Mesenchymal stem cell (in vitro differentiated cells and primary cell): ENCODE results near the gene NPFF. TPM values are rescaled to one million over a fixed set of nuclear protein-coding genes. Genes with fewer than 3 reads are reported as not detected.

Source experiments
- DNase-seq: peaks from one replicate; pipeline ENCODE4 v3.0.0-alpha.2; 2013
- H2AFZ ChIP-seq: one replicate; pipeline ENCODE4 v1.6.1; 2013; ENCODE audit warnings: low read depth, mild to moderate bottlenecking, control low read depth, inconsistent platforms, low read length, moderate library complexity
- H2AK5ac ChIP-seq: 2 replicates; pipeline ENCODE4 v1.6.1; 2013; ENCODE audit warnings: low read length, moderate library complexity, mild to moderate bottlenecking, inconsistent platforms; ENCODE audit not compliant: severe bottlenecking
- H2BK120ac ChIP-seq: one replicate; pipeline ENCODE4 v1.6.1; 2013; ENCODE audit warnings: low read depth, mild to moderate bottlenecking, inconsistent platforms, low read length, moderate library complexity
- H2BK12ac ChIP-seq, 2 experiments: one replicate each; pipeline ENCODE4 v1.6.1; 2013; ENCODE audit warnings: inconsistent platforms in 2 of 2, low read length in 2 of 2, mild to moderate bottlenecking in 2 of 2, moderate library complexity in 2 of 2, control low read depth in 1 of 2
- H2BK15ac ChIP-seq: one replicate; pipeline ENCODE4 v1.6.1; 2013; ENCODE audit warnings: mild to moderate bottlenecking, low read depth, inconsistent platforms; ENCODE audit not compliant: poor library complexity, severe bottlenecking
- H2BK5ac ChIP-seq: 2 replicates; pipeline ENCODE4 v1.6.1; 2013; ENCODE audit warnings: low read depth, mild to moderate bottlenecking, low read length, control low read depth, inconsistent platforms; ENCODE audit not compliant: poor library complexity, severe bottlenecking
- H3K14ac ChIP-seq, 2 experiments: one replicate each; pipeline ENCODE4 v1.6.1; 2013; ENCODE audit warnings: inconsistent platforms in 2 of 2, low read length in 2 of 2, control low read depth in 1 of 2, mild to moderate bottlenecking in 1 of 2, moderate library complexity in 1 of 2
- H3K18ac ChIP-seq, 2 experiments: one replicate each; pipeline ENCODE4 v1.6.1; 2013; ENCODE audit warnings: inconsistent platforms in 2 of 2, low read length in 2 of 2, control low read depth in 1 of 2, low read depth in 1 of 2, mild to moderate bottlenecking in 1 of 2
- H3K23ac ChIP-seq, 2 experiments: one replicate each; pipeline ENCODE4 v1.6.1; 2013; ENCODE audit warnings: inconsistent platforms in 2 of 2, low read length in 2 of 2, mild to moderate bottlenecking in 2 of 2, moderate library complexity in 2 of 2, control low read depth in 1 of 2
- H3K27ac ChIP-seq: 2 replicates; pipeline ENCODE4 v1.5.1; 2013; ENCODE audit warnings: mild to moderate bottlenecking, moderate library complexity, low read length, control low read depth, inconsistent platforms; ENCODE audit not compliant: poor library complexity, severe bottlenecking
- H3K27me3 ChIP-seq, 2 experiments: 2 replicates each; pipeline versions ENCODE4 v1.6.1 to v1.7.0; 2013; ENCODE audit warnings: low read length in 2 of 2, mild to moderate bottlenecking in 2 of 2, moderate library complexity in 2 of 2, control low read depth in 1 of 2, inconsistent platforms in 1 of 2; ENCODE audit not compliant: control insufficient read depth in 1 of 2, insufficient read depth in 1 of 2
- H3K36me3 ChIP-seq, 2 experiments: 2 replicates each; pipeline versions ENCODE4 v1.6.1 to v1.7.0; 2013; ENCODE audit warnings: low read length in 2 of 2, control low read depth in 1 of 2, inconsistent platforms in 1 of 2, low read depth in 1 of 2, mild to moderate bottlenecking in 1 of 2; ENCODE audit not compliant: insufficient read depth in 2 of 2, control insufficient read depth in 1 of 2
- H3K4ac ChIP-seq, 2 experiments: one replicate each; pipeline ENCODE4 v1.6.1; 2013; ENCODE audit warnings: inconsistent platforms in 2 of 2, low read length in 2 of 2, mild to moderate bottlenecking in 2 of 2, moderate library complexity in 2 of 2, control low read depth in 1 of 2, low read depth in 1 of 2
- H3K4me1 ChIP-seq: 2 replicates; pipeline ENCODE4 v1.6.1; 2013; ENCODE audit warnings: low read depth, low read length, control low read depth; ENCODE audit not compliant: control insufficient read depth, insufficient read depth
- H3K4me2 ChIP-seq: 2 replicates; pipeline ENCODE4 v1.6.1; 2013; ENCODE audit warnings: low read length, mild to moderate bottlenecking, inconsistent platforms; ENCODE audit not compliant: poor library complexity, severe bottlenecking
- H3K4me3 ChIP-seq, 2 experiments: 2 replicates each; pipeline versions ENCODE4 v1.5.1 to v1.7.0; 2013; ENCODE audit warnings: low read length in 2 of 2, mild to moderate bottlenecking in 2 of 2, control low read depth in 1 of 2, low read depth in 1 of 2; ENCODE audit not compliant: insufficient read depth in 1 of 2
- H3K79me1 ChIP-seq: replicated peaks from 2 replicates; pipeline ENCODE4 v1.6.1; 2013; ENCODE audit warnings: mild to moderate bottlenecking, control low read depth, low read length, inconsistent platforms; ENCODE audit not compliant: poor library complexity, severe bottlenecking
- H3K9ac ChIP-seq: 2 replicates; pipeline ENCODE4 v1.7.0; 2013; ENCODE audit warnings: mild to moderate bottlenecking, low read length, moderate library complexity
- H3K9me3 ChIP-seq: 2 replicates; pipeline ENCODE4 v1.7.0; 2013; ENCODE audit warnings: mild to moderate bottlenecking, low read length; ENCODE audit not compliant: control insufficient read depth
- H4K8ac ChIP-seq: one replicate; pipeline ENCODE4 v1.6.1; 2013; ENCODE audit warnings: inconsistent platforms, mild to moderate bottlenecking, low read length, moderate library complexity
- H4K91ac ChIP-seq: one replicate; pipeline ENCODE4 v1.6.1; 2013; ENCODE audit warnings: mild to moderate bottlenecking, low read length, inconsistent platforms
- WGBS: methylation state at CpG from one replicate; pipeline ENCODE4 v1.1.7; 2013; ENCODE audit warnings: mixed read lengths; 5-methylcytosine and 5-hydroxymethylcytosine counted together
- polyA plus RNA-seq, 2 experiments: library from polyadenylated mRNA; stranded (reverse); fragments of 200-250 nt; gene quantifications; one replicate each; pipeline ENCODE4 v1.2.3, GENCODE V29; 2013

The NPFF gene
- polyA plus RNA-seq (2013, experiment 1 of 2), result 0.25 TPM
- 0.67 TPM for polyA plus RNA-seq (2013, experiment 2 of 2)

GRCh38 chr12:53506881-53507602 is at the start of gene NPFF:
Gene NPFF (minus strand): TSS chr12:53507484. CDS start chr12:53507474, 10 bp downstream.
- peaks cover 70 to 71% of the 10 kb centered on the region in 2 experiments for H3K36me3 ChIP-seq
- no peak within 1 kb of the TSS for H2BK5ac ChIP-seq
- no peak within 1 kb of the TSS for H2AK5ac ChIP-seq
- no peak within 1 kb of the TSS for H3K27ac ChIP-seq
- no peaks in the 10 kb centered on the region for H3K9me3 ChIP-seq
- no peak within 1 kb of the TSS for H4K91ac ChIP-seq
- H3K23ac ChIP-seq, result no peak within 1 kb of the TSS
- no peak within 1 kb of the TSS for H3K4me3 ChIP-seq
- H2AFZ ChIP-seq, result no peak within 1 kb of the TSS
- H3K79me1 ChIP-seq, result peaks cover 31% of the 10 kb centered on the region
- H3K4me2 ChIP-seq, result no peak within 1 kb of the TSS
- H3K14ac ChIP-seq, result no peak within 1 kb of the TSS
- no peak within 1 kb of the TSS for H3K4ac ChIP-seq
- no peak for DNase-seq
- 98% methylated on average over 9 of the region's 9 CpGs for WGBS
- H3K27me3 ChIP-seq, result no peaks in the 10 kb centered on the region
- H2BK12ac ChIP-seq, result no peak within 1 kb of the TSS
- peaks cover 12% of the 10 kb centered on the region for H3K4me1 ChIP-seq
- no peak within 1 kb of the TSS for H3K18ac ChIP-seq
- no peak within 1 kb of the TSS for H4K8ac ChIP-seq
- no peak within 1 kb of the TSS for H2BK15ac ChIP-seq
- H3K9ac ChIP-seq, result peak within 1 kb of the TSS; percentile 51
- H2BK120ac ChIP-seq, result no peak within 1 kb of the TSS

- Histone ChIP-seq H3K27me3 (no peaks in the 10 kb centered on the region), H3K4me3 (no peak overlapping the region), H2AFZ (no peak overlapping the region), H3K4me2 (no peak overlapping the region), H3K23ac (no peak overlapping the region), H3K9ac (no peak overlapping the region), H3K4me1 (peaks cover 2% of the 10 kb centered on the region), H3K27ac (no peak overlapping the region), H3K18ac (no peak overlapping the region), H2BK120ac (no peak overlapping the region), H2BK12ac (no peak overlapping the region), H2BK15ac (no peak overlapping the region), H3K9me3 (no peaks in the 10 kb centered on the region), H2BK5ac (no peak overlapping the region), H3K14ac (no peak overlapping the region), H3K36me3 (peaks cover 21 to 49% of the 10 kb centered on the region in 2 experiments), H3K79me1 (peaks cover 30% of the 10 kb centered on the region), H3K4ac (no peak overlapping the region), H4K91ac (no peak overlapping the region), H2AK5ac (no peak overlapping the region), H4K8ac (no peak overlapping the region)
- WGBS, result 98% methylated on average over 13 of the region's 14 CpGs
- no peak for DNase-seq
Observed at GRCh38 chr12:53552361-53553327, 45.4 kb upstream of the NPFF start.

- H3K18ac ChIP-seq, result no peak overlapping the region
- no peak overlapping the region for H3K27ac ChIP-seq
- H3K9ac ChIP-seq, result no peak overlapping the region
- H2BK12ac ChIP-seq, result no peak overlapping the region
- peaks cover 2% of the 10 kb centered on the region for H3K4me1 ChIP-seq
- no peak overlapping the region for H3K14ac ChIP-seq
- H3K79me1 ChIP-seq, result peaks cover 29% of the 10 kb centered on the region
- no peak overlapping the region for H2BK15ac ChIP-seq
- H2AK5ac ChIP-seq, result no peak overlapping the region
- no peak overlapping the region for H2BK120ac ChIP-seq
- WGBS, result no CpG with 5 or more reads among the region's 2 CpGs
- H4K8ac ChIP-seq, result no peak overlapping the region
- no peak overlapping the region for H3K4me2 ChIP-seq
- no peak overlapping the region for H2AFZ ChIP-seq
- H3K4me3 ChIP-seq, result no peak overlapping the region
- H3K36me3 ChIP-seq, result peaks cover 21 to 52% of the 10 kb centered on the region in 2 experiments
- no peak overlapping the region for H3K23ac ChIP-seq
- no peaks in the 10 kb centered on the region for H3K27me3 ChIP-seq
- DNase-seq, result no peak
- no peak overlapping the region for H2BK5ac ChIP-seq
- H3K9me3 ChIP-seq, result no peaks in the 10 kb centered on the region
- no peak overlapping the region for H3K4ac ChIP-seq
- no peak overlapping the region for H4K91ac ChIP-seq
Observed at GRCh38 chr12:53551889-53552291, 44.6 kb upstream of the NPFF start.

DNA sequence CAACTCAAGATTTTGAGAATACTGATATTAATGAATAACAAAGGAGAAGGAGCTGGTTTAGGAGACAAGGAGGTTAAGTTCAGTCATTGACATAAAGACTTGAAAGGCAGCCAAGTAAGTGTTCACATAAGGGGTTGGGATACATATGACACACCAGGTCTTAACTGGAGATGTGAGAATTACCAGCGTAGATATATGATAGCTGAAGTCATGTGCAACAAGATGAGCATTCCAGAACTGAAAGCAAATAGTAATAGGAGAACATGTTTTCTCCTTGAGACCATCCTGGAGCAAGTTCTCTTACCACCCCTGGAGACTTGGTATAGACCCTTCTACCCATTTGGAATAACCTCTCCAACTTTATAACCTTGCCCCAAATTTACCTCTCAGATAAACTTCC is 43.3 kb upstream of the NPFF start:
- H2BK15ac ChIP-seq, result no peak overlapping the region
- no peak overlapping the region for H3K9ac ChIP-seq
- H3K79me1 ChIP-seq, result peaks cover 23% of the 10 kb centered on the region
- no peak overlapping the region for H4K8ac ChIP-seq
- no peak overlapping the region for H4K91ac ChIP-seq
- no peak overlapping the region for H2AK5ac ChIP-seq
- H3K4ac ChIP-seq, result no peak overlapping the region
- peak; percentile 14 for DNase-seq
- H3K27me3 ChIP-seq, result no peaks in the 10 kb centered on the region
- peaks cover 23 to 52% of the 10 kb centered on the region in 2 experiments for H3K36me3 ChIP-seq
- no peak overlapping the region for H2BK5ac ChIP-seq
- H3K23ac ChIP-seq, result no peak overlapping the region
- H3K4me3 ChIP-seq, result no peak overlapping the region
- H2BK12ac ChIP-seq, result no peak overlapping the region
- H3K4me1 ChIP-seq, result peaks cover 2% of the 10 kb centered on the region
- no peaks in the 10 kb centered on the region for H3K9me3 ChIP-seq
- no peak overlapping the region for H3K27ac ChIP-seq
- no peak overlapping the region for H3K4me2 ChIP-seq
- H3K14ac ChIP-seq, result no peak overlapping the region
- H3K18ac ChIP-seq, result no peak overlapping the region
- no peak overlapping the region for H2BK120ac ChIP-seq
- WGBS, result 100% methylated on average over 1 of the region's 1 CpG
- H2AFZ ChIP-seq, result no peak overlapping the region
